ENCODE results near the gene DTNB.
"Not testable (repeated sequence)": the region's sequence is repeated elsewhere in the genome, so short reads cannot be mapped to it uniquely, and the experiment has no call there.

Gene DTNB

DNA sequence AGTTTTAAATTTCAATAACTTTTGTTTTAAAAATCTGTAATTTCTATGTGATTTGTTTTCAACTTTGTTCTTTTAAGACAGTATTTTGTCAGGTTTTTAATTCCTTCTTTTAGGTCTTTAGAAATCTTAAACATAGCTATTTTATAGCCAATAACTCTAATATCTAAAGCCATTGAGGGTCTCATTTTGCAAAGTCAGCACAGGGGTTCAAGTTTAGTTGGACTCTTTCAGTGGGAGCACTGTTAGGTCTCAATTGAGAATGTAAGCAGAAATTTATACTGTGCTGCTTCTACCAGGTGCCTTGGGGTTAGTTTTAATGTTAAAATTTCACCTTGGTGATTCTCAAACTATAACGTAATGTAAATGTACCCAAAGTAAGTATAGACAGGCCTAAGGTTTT lies 226.4 kb downstream of the DTNB start:
- DNase-seq = no peak

DNA sequence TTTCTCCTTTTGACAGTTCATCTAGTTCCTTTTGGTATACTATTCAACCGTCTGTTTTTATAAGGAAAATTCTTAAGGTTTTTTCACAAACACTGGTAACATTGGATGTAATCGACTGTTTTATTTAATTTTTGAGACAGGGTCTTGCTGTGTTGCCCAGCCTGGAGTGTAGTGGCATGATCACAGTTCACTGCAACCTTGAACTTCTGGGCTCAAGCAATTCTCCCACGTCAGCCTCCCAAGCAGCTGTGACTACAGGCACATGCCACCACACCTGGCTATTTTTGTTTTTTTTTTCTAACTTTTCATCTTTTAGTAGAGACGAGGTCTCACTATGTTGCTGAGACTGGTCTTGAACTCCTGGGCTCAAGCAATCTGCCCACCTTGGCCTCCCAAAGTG lies 227.3 kb downstream of the DTNB start:
- no peak for DNase-seq

DNA sequence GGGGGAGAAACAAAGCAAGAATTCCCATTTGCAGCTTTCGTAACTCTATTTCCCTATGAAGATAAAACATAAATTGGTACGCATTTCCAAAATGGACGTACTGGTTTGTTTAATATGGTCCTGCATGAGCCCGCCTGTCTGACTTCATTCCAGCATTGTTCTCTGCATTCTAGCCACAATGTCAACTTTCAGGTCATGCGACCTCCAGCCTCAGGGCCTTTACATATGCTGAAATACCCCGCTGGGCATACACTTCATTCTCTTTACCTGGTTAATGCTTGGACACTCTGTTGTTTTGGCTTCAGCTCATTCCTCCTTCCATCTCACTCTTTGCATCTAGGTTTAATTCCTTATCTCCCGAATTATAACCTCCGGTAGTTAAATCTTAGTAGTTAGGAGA lies 227.9 kb downstream of the DTNB start:
- no peak for DNase-seq

DNA sequence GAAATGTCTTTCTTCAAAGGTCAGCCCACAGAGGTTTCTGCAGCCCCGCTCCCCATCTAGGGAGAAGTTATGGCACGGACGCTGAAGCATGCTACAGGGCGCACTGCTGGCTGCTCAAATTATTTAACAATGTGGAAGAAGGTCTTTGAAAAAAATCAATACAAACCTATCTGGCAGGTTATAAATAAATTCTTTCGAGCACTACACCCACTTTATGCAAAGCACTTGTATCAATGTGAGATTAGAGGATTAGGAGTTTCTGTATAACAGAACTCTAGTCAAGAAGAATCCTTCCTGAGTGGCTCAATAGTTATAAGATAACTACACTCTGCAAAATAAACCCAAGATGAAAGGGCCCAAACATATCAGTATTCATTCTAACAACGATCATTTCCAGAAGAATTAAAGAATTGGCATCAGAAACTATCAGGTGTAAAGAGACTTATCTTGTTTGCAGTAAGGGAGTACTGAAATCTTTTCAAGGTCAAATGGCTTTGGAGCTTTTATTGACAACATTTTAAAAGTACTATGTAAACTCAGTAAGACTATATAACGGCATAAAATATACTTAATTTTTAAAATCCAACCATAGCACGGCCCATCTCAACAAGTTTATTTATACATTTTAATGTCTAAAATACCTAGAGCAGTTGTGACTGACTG lies 228.6 kb downstream of the DTNB start:
- DNase-seq = no peak

DNA sequence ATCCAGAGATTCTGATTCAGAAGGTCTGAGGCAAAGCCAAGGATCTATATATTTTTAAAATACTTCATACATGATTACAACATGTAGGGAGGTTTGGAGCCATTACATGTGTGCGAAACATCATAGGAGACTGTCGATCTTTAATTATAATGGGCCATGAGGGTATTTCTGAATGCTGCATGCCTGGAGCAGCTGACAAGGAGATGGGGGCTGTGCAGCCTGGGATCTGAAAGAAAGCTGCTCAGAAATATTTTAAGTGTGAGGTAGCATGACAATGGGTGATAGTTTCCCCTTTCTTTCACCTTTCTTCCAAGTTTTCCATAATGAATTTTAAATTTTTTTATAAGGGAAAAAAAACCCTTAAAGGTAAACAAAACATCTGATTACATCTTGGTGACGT lies 229.6 kb downstream of the DTNB start:
- no peak for DNase-seq

DNA sequence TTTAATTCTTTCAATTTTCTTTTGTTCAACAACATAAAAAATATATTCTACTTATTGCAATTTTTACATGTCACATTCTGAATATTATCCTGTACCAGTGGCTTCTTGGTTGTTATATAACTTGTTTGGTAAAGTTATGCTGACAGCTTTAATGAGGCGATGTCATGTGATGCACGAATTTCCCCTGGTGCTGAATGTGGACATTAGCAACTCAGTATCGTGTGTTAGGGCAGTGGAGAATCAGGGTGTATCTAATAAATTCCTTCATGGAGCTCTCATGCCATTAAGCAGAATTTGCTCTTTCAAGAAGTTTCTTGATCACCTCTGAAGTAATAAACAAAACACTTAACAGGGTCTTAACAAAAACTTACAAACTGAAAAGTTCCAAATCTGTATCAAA lies 232.0 kb downstream of the DTNB start:
- DNase-seq = no peak

DNA sequence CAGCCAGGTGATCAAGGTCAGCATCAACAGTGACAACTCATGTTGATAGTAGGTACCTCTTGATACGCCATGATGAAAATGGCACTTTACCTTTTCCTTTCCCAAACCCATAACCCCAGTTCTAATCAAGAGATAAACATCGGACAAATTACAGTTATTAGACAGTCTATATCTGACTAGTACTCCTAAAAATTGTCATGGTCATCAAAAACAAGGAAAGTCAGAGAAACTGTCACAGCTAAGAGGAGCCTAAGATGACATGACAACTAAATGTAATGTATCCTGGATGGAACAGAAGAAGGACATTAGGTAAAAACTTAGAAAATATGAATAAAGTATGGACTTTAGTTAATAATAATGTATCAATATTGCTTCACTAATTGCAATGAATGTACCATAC lies 234.6 kb downstream of the DTNB start:
- no peak for DNase-seq

DNA sequence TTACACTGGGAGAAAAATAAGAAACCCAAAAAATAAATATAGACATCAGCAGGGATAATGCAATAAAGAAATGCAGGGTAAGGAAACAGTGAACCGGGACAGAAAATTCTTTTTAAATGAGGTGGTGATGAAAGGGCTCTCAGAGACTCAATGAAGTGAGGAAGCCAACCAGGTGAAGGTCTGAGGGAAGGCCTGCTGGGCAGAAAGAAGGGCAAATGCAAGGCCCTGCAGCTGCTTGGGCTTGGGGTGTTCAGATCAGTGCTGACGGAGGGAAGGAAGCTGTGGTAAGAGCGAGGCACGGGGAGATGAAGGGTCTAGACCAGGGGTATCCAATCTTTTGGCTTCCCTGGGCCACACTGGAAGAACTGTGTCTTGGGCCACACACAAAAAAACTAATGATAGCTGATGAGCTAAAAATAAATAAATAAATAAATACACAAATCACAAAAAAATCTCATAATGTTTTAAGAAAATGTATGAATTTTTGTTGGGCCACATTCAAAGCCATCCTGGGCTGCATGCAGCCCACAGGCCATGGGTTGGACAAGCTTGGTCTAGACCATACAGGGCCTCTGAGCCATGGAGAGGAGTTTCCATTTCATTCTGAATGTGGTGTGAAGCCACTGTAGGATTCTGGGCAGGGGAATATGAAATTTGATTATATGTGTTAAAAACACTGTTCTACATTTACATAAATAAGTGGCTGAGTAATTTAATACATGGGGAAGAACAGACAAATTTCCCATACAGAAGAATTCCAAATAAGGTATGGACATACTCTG lies 235.3 kb downstream of the DTNB start:
- no peak for DNase-seq

DNA sequence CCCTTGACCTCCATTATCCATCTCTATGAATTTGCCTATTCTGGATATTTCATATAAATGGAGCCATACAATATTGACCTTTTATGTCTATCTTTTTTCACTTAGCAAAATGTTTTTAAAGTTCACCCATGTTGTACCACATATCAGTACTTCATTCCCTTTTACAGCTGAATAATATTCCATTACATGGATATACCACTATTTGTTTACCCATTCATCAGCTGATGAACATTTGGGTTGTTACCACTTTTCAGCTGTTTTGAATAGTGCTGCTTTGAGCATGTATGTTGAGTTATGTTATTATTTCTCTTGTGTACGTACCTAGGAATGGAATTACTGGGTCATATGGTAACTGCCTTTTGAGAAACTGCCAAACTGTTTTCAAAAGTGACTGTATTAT lies 238.0 kb downstream of the DTNB start:
- DNase-seq = no peak

DNA sequence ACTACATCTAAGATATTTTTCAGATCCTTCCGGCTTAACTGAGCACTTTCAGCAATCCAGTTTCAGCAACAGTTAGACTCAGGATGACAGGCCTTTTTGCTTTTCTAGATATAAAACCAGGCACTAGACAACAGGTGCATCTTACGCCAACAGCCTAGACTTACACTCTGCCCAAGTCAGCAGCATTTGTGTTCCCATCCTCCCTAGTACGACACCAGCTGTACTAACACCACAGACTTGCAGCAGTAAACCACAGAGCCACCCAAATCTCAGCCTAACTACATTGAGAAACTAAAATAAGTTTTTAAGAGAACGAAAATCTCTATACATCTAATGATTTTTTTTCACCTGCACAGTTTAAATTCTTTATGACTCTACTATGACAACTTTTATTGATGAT lies 241.8 kb downstream of the DTNB start:
- DNase-seq = no peak

DNA sequence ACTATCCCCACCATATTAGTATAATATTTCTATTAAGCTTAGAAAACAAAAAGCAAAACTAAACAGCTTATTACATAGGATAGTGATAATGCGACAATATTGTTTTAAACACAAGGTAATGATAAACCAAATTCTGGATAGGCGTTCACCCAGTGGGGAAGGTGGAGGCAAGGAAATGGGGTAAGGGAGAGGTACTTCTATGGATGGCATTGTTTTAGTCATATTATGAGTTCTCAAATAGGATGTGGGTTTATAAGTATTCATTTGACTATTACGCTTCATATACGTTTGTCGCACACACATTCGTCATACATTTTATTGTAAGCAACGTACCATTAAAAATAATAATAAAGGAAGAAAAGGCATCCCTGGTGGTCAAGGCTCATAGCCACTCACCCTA lies 242.8 kb downstream of the DTNB start:
- no peak for DNase-seq

DNA sequence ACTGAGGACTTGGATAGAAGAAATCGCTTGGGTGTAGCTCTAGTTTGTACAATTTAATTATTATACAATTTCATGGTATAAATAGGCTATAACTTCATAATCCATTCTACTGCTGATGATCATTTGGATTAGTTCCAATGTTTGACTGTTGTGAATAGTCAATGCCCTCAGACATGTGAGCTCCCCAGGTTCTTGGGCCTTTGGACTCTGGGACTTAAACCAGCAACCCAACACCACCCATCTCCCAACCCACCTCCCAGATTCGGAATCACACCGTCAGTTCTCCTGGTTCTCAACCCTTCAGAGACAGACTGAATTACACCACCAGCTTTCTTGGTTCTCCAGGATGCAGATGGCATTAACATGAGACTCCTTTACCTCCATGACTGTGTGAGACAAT lies 247.1 kb downstream of the DTNB start:
- no peak for DNase-seq

DNA sequence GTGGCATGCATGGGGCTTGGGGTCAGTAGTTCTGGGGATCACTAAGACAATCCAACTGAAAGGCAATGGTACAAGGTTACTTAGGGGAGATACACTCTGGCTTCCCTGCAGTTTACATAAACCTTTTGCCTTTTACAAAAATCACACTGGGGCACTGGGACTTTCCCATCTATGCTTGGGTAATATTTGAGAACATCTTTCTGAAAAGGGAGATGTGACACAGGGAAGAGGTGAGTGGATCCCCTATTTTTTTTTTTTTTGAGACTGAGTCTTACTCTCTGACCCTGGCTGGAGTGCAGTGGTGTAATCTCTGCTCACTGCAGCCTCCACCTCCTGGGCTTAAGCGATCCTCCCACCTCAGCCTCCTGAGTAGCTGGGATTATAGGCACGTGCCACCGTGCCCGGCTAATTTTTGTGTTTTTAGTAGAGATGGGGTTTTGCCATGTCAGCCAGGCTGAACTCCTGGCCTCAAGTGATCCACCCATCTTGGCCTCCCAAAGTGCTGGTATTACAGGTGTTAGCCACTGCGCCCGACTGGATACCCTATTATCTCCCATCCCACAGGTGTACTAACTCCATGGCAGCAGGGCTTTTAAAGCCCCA lies 248.8 kb downstream of the DTNB start:
- no peak for DNase-seq

DNA sequence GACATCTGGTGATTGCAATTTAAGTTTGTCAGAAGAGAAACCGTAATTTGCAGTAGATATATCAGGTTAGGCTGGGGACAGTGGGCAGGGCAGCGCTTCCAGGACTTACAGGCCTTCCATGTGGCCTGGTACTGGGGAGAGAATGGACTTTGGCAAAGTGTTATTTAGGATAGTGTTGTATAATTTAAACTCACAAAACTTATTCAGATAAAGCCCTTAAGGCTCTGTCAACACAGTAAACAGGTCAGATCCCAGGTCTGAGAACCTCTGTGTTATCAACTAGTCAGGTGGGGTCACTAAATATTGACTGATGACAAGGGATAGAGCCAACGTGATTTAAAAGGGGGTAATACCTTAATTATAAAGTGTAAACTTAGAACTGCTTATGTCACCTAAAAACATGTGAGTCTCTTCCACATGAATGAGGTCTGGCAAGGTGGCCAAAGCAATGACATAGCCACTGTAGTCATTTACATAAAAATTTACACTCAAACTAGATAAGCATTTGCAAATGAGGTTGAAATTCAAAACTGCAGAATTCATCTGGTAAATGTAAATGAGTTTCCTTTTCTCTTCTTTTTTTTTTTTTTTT lies 251.5 kb downstream of the DTNB start:
- DNase-seq = no peak

DNA sequence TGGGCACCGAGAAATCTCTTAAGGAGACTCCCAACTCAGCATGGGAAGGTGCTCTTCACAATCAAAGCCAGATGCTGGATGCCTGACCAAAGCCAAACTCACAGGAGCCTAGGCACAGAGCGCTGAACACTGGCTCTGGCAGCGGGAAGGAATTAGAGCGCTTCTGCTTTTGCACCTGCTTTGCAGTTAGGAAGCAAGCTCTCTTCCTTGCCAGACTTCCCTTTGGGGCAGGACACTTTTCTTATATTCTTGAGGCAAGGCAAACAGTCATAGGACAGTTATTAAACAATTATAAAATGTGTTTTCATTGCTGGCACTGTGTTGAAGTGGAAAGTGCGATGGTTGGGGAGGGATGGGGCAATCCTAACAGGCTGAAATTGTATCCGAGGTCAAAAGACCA lies 252.1 kb downstream of the DTNB start:
- no peak for DNase-seq

DNA sequence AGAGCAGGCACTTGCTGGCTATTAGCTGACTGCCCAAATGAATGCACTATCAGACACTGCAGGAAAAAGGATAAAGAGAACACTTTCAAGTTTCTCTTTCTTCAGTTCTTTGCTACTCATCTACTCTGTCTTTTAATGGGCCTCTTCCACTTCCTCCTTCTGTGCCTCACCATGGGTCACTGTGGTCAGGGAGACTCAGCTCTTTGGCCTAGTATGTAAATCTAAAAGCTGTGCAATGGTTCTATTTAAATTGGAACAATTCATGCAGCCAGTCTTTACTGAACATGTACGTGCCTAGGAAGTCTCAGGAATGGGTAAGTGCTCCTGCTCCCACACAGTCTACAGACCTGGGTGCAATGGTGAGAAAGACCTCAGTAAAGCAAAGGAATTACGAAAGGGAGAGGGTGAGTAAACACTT lies 252.5 kb downstream of the DTNB start:
- DNase-seq = no peak

DNA sequence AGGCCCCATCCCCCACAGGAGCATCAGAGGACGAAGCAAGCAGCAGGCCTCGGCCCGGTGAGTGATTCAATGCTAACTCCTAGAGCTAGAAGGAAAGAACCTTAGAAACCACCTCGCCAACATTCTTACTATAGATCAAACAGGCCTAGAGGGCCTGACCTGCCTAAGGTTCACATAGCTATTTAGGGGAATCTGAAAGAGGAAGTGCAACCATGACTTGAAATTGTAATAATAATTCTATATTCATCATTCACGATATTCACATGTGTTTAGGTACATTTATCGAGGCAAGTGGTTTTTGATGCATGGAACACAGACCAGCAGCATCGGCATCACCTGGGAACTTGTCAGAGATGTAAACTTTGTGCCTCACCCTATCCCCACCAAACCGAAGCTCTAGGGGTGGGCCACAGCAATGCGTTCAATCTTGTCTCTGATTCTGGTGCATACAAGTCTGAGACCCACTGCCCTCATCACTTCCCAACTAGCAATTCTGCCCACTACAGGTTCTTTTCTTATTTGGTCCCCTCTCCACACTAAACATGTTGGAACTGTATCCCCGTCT lies 253.6 kb downstream of the DTNB start:
- DNase-seq = no peak

DNA sequence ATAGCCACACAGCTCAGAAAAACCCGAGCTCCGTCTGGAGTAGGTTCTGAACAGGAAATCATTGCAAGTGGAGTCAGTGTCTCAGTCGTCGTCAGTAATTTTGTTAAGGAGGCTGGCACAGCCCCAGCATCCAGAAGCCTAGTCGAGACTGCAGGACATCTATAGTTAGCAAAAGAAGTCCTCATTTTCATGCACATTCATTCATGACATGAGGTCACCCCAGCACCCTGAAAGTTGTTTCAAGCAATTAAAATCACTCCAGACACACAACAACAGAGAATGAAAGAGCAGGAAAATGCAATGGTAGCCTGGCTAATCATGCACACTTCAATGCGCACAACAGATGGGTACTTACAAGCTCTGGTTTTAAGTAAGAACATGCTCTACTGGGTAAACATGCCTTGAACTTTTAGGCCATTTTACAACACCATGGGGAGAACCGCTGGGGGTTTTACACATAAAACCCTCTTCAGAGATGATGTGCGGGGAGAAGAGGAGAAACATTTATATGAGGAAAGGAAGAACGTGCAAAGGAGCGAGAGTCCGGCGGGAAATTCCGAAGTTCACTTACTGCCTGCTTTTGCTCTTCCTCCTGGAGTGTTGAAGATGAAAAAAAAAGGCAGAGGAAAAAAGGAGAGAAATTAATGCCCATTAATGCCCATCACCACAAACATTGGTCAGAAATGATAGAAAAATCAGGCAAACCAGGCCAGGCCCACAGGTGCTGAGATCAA lies 254.3 kb downstream of the DTNB start:
- no peak for DNase-seq

DNA sequence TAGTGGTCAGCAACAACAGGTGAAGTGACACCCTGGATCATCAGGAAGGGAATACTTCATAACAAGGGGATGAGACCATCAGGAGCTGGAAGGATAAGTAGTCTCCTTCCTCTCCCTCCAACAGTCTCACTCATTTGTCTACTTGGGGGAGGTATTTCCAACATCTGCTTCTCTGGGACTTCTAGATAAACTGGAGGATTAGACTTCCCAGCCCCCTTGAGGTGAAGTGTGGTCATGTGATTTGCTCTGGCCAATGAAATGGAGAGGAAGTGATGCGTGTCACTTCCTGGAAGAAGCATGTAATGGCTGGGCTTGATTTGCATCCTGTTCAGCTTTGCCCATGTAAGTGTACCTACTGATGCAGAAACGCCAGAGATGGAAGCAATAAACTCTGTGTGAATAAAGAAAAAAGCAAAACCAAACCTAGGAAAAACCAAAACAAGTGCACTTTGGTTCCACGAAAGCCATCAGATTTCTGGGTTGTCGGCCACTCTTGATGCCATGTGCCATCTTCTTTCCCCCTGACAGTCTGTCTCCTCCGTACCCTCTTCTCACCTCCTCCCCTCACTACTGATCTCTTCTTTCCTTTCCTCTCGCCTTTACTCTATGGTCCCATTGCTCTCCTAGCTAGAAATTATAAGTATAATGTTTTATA lies 255.5 kb downstream of the DTNB start:
- DNase-seq = peak; percentile 47

DNA sequence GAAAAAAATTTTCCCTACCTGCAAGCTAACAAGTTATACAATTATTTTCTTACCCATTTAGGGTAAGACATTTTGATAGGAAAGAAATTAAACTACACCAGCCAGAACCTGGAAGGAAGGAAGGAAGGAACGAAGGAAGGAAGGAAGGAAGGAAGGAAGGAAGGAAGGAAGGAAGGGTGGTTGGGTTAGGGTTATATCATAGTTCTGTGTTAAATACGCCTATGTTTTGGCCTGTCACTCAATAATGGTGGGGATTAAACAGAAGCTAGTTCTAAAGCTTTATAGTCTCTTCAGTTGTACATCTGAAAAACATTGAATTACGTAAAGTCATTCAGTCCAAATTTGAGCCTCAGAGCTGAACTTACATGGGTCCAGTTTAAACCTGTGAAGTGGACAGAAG lies 256.7 kb downstream of the DTNB start:
- no peak for DNase-seq

DNA sequence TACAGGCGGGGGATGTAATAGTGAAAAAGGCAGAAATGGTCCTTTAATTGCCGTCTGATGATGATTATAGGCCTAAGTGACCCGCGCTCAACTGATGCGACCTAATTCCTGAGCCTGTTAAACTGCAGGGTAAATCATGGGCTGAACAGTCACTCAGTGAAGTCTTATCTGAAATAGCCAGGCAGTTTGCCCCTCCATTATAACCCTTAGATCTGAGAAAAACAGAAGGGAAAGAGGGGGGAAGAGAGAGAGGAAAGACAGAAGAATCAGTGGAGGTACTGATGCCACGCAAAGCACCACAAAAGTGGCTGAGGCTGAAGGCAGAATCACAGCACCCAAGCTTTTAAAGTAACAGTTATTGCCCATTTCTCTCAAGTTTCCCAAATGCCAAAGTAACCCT lies 258.6 kb downstream of the DTNB start:
- DNase-seq = peak; percentile 60

DNA sequence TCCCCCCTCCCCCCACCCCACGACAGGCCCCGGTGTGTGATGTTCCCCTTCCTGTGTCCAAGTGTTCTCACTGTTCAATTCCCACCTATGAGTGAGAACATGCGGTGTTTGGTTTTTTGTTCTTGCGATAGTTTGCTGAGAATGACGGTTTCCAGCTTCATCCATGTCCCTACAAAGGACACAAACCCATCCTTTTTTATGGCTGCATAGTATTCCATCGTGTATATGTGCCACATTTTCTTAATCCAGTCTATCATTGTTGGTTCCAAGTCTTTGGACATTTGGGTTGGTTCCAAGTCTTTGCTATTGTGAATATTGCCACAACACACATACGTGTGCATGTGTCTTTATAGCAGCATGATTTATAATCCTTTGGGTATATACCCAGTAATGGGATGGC lies 260.0 kb downstream of the DTNB start:
- DNase-seq = not testable (repeated sequence)
